ENCODE data around the gene DOK7. TPM values are rescaled to one million over a fixed set of nuclear protein-coding genes. Genes with fewer than 3 reads are reported as not detected.

DOK7 gene
- total RNA-seq, 6 experiments from 2014 or later = 0.73 to 2.4 (median 1.5) TPM

DNA sequence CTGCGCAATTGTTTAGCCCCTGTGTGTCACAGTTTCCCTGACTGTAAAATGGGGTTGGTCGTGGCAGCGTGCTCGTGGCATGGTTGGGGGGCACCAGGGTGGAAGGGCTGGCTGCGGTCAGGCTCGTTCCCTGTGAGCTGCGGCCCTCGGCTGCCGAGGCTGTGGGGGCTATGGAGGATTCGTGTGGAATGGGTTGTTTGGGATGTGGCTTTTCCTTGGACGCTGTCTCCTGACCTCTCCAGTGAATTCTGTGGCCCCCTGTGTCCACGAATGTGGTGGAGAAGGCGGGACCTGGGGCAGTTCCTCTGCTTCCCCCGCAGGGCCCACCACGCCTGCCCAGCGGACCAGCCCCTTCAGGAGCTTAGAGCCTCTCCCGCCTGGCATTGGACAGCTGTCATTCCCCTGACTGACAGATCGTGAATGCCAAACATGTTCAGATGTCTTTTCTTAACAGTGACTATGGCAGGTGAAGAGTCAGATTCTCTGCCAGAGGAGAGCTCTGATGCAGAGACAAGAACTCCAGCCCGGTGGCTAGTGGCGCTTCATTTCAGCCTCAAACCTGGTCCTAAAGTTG is 38.5 kb upstream of the DOK7 start:
- no peak for ATAC-seq
- Histone ChIP-seq H3K9me3 (no peaks in the 10 kb centered on the region), H3K27ac (no peak overlapping the region), H3K27me3 (no peaks in the 10 kb centered on the region), H3K4me3 (no peak overlapping the region), H3K36me3 (peaks cover 0 to 8% (median 3%) of the 10 kb centered on the region in 4 donors), H3K4me1 (peaks cover 0 to 13% (median 0%) of the 10 kb centered on the region in 4 donors)
- WGBS (ENCODE audit: insufficient coverage, low coverage, low lambda C conversion rate, missing lambda C conversion rate) = 87% methylated on average over 4 of the region's 20 CpGs
- DNase-seq = no peak
- intact Hi-C loops (cut with DNase I) = no loop called here
- no peak for TF ChIP-seq POLR2A (IDR thresholded peaks at IDR 0.05)
- TF ChIP-seq, protein P1, sequence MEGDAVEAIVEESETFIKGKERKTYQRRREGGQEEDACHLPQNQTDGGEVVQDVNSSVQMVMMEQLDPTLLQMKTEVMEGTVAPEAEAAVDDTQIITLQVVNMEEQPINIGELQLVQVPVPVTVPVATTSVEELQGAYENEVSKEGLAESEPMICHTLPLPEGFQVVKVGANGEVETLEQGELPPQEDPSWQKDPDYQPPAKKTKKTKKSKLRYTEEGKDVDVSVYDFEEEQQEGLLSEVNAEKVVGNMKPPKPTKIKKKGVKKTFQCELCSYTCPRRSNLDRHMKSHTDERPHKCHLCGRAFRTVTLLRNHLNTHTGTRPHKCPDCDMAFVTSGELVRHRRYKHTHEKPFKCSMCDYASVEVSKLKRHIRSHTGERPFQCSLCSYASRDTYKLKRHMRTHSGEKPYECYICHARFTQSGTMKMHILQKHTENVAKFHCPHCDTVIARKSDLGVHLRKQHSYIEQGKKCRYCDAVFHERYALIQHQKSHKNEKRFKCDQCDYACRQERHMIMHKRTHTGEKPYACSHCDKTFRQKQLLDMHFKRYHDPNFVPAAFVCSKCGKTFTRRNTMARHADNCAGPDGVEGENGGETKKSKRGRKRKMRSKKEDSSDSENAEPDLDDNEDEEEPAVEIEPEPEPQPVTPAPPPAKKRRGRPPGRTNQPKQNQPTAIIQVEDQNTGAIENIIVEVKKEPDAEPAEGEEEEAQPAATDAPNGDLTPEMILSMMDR (IDR thresholded peaks at IDR 0.05) = no peak

DNA sequence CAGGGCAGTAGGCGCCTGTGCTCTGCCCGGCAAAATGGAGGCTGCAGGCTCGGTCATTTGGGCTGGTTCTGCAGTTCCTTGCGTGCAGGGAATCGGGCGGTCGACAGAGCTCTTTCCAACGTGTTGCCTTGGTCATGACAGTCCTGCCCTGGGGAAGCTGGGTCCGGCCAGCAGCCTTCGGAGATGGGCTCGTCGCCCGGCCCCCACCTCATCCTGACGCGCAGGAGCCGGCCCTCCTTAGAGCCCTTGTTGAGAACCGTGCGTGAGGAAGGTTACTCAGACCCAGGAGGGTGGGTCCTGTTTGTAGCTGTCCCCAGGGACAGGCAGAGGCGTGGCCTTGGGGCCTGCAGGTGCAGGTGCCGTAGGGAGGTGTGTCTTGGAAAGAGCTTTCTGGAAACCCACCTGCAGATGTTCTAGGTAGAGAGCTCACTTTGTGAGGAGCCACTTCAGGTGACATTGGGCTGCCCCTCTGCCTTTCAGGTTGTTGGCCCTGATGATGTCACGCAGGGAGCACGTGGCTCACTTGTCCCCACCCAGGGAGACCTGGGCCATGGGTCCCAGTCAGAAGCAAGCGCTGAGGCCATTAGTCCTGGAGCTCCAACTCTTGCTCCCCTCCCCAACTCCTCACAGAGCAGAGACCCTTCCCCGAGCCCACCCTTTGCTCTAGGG is 36.5 kb upstream of the DOK7 start:
- TF ChIP-seq, protein P1 (IDR thresholded peaks at IDR 0.05) = no peak
- TF ChIP-seq POLR2A (IDR thresholded peaks at IDR 0.05) = no peak
- H3K27ac ChIP-seq = peak overlapping the region in 1 of 3 donors; percentile 80
- peaks cover 0 to 13% (median 0%) of the 10 kb centered on the region in 4 donors for H3K4me1 ChIP-seq
- 80% methylated on average over 3 of the region's 24 CpGs for WGBS (ENCODE audit: insufficient coverage, low coverage, low lambda C conversion rate, missing lambda C conversion rate)
- DNase-seq (peak in 1 of 3 donors; percentile 64), ATAC-seq (peak; percentile 44 to 66 (median 53))
- H3K36me3 ChIP-seq = peaks cover 0 to 15% (median 6%) of the 10 kb centered on the region in 4 donors
- intact Hi-C loops (cut with DNase I) = no loop called here
- no peak overlapping the region for H3K4me3 ChIP-seq
- H3K27me3 ChIP-seq = no peaks in the 10 kb centered on the region
- no peaks in the 10 kb centered on the region for H3K9me3 ChIP-seq

DNA sequence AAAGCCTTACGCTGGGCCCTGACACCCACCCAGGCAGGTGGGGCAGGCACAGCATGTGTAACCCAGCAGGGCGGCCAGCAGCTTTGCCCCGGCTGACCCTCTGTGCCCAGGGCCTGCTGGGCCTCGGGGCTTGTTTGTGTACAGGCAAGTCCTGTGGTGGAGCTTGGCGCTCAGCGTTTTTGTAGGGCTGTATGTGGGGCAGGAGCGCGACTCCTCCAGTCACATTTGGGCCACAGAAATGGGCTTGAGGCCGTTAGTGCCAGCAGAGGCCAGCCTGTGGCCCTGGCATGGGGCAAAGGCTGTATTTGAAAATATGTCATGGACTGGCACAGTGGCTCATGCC is 36.0 kb upstream of the DOK7 start:
- Histone ChIP-seq H3K4me3 (no peak overlapping the region), H3K36me3 (peaks cover 0 to 15% (median 7%) of the 10 kb centered on the region in 4 donors), H3K4me1 (peaks cover 0 to 13% (median 0%) of the 10 kb centered on the region in 4 donors), H3K27me3 (no peaks in the 10 kb centered on the region), H3K27ac (peak overlapping the region in 1 of 3 donors; percentile 80), H3K9me3 (no peaks in the 10 kb centered on the region)
- no peak for TF ChIP-seq POLR2A (IDR thresholded peaks at IDR 0.05)
- TF ChIP-seq, protein P1 (IDR thresholded peaks at IDR 0.05) = no peak
- intact Hi-C loops (cut with DNase I) = no loop called here
- peak in 2 of 3 donors; percentile 87 to 89 for DNase-seq
- WGBS (ENCODE audit: insufficient coverage, low coverage, low lambda C conversion rate, missing lambda C conversion rate) = 27% methylated on average over 3 of the region's 9 CpGs
- peak; percentile 38 to 89 (median 72) for ATAC-seq

DNA sequence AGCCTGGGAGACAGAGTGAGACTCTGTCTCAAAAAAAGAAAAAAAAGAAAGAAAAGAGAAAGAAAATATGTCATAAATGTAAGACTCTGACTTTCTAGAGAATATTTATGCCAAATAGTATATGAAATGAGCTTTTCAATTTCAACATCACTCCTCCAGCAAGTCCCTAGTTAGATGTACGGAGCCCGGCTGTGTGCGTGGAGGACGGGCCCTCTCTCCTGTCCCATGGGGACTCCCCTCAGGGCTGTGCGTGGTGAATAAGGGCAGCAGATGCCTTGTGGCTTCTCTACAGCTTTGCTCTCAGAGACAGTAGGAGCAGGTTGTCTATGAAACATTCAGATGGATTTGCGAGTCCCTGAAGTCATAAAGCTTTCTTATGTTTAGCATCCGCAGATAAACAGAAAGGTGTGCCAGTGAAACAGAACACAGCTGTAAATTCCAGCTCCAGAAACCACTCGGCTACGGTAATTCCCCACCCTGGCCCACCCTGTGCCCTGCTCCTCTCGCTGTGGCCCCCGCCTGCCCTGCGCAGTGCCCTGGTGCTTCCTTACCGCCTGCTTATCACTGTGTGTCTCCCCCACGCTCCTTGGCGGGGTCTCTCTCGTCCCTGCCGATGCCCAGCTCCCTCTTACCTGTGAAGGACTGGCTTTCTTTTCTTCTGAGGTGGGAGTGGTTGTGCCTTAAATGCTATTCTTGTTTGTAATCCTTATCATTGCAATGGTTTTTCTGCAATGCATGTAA is 35.2 kb upstream of the DOK7 start:
- DNase-seq (no peak), ATAC-seq (no peak)
- WGBS (ENCODE audit: insufficient coverage, low coverage, low lambda C conversion rate, missing lambda C conversion rate) = 81% methylated on average over 7 of the region's 17 CpGs
- Histone ChIP-seq H3K4me3 (no peak overlapping the region), H3K9me3 (no peaks in the 10 kb centered on the region), H3K4me1 (peaks cover 0 to 13% (median 0%) of the 10 kb centered on the region in 4 donors), H3K36me3 (peaks cover 0 to 15% (median 7%) of the 10 kb centered on the region in 4 donors), H3K27ac (peak overlapping the region in 1 of 3 donors; percentile 80), H3K27me3 (no peaks in the 10 kb centered on the region)
- no peak for TF ChIP-seq POLR2A (IDR thresholded peaks at IDR 0.05)
- TF ChIP-seq, protein P1 (IDR thresholded peaks at IDR 0.05) = no peak
- intact Hi-C loops (cut with DNase I) = no loop called here
